Measurements from ENCODE around the gene SH3D19.
"Not testable (repeated sequence)": the region's sequence is repeated elsewhere in the genome, so short reads cannot be mapped to it uniquely, and the experiment has no call there.

Gene SH3D19

GRCh38 chr4:151099229-151099975 lies 226.0 kb downstream of the SH3D19 start, which contains the start of gene RPS3A:
RPS3A (plus strand) TSS chr4:151099628; CDS start chr4:151099653, 25 bp downstream.
- DNase-seq (ENCODE audit: low read depth, low spot score): peak; percentile 86

- no peak for DNase-seq (ENCODE audit: low read depth, low spot score)
These were observed 226.5 kb downstream of the SH3D19 start for GRCh38 chr4:151098979-151099228.

GRCh38 chr4:151097759-151098158 lies 227.6 kb downstream of the SH3D19 start:
- DNase-seq (ENCODE audit: low read depth, low spot score): no peak

GRCh38 chr4:151095142-151095541 lies 230.3 kb downstream of the SH3D19 start:
- DNase-seq (ENCODE audit: low read depth, low spot score): no peak

GRCh38 chr4:151094290-151094751 lies 231.1 kb downstream of the SH3D19 start:
- no peak for DNase-seq (ENCODE audit: low read depth, low spot score)

- no peak for DNase-seq (ENCODE audit: low read depth, low spot score)
These were observed 232.2 kb downstream of the SH3D19 start for GRCh38 chr4:151093203-151093602.

GRCh38 chr4:151092488-151092887 lies 232.9 kb downstream of the SH3D19 start:
- no peak for DNase-seq (ENCODE audit: low read depth, low spot score)

- no peak for DNase-seq (ENCODE audit: low read depth, low spot score)
These were observed 234.4 kb downstream of the SH3D19 start for GRCh38 chr4:151091047-151091446.

- no peak for DNase-seq (ENCODE audit: low read depth, low spot score)
These were observed 237.9 kb downstream of the SH3D19 start for GRCh38 chr4:151087467-151087866.

GRCh38 chr4:151077978-151078377 lies 247.4 kb downstream of the SH3D19 start:
- DNase-seq (ENCODE audit: low read depth, low spot score): not testable (repeated sequence)

- no peak for DNase-seq (ENCODE audit: low read depth, low spot score)
These were observed 250.9 kb downstream of the SH3D19 start for GRCh38 chr4:151074416-151074916.
